ENCODE measurements around the gene FRYL. TPM values are rescaled to one million over a fixed set of nuclear protein-coding genes. Genes with fewer than 3 reads are reported as not detected.

The FRYL gene
- total RNA-seq, 1 experiment from 2014 or later = 31.4 TPM

DNA sequence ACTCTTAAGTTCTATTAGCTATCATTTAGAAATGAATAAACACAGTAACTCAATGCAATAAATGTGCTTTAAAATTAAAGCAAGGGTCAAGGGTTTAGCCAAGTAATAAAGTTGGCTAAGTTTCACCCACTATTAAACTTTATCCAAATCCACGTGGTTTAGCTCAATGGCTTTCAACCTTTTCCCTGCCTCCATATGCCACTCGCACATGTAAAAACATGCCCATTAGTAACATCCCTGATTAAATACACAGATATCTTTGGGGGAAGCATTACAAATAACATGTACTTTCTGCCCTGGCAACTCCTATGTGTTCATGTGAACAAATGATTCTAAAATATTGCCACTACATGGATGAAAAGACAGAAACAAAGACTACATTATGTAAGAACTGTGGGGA, 159.2 kb downstream of the FRYL start:
- DNase-seq (ENCODE audit: low read depth) = no peak

DNA sequence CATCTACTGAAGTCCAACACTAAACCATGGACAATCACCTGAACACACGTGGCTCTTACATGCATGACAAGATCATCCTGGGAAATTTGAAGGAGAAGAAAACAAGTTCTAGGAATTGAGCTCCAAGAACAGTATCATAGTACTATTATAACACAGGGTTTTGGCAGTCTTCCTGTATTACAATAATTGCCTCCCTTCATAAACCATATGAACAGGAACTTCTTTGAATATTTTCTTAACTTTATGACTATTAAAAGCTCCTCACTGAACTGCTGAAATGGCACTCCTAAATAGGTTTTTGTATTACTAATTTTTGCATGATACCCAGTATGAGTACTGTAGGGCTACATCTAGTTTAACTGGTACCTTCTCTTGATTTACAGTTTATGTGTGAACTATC, 160.0 kb downstream of the FRYL start:
- no peak for DNase-seq (ENCODE audit: low read depth)

DNA sequence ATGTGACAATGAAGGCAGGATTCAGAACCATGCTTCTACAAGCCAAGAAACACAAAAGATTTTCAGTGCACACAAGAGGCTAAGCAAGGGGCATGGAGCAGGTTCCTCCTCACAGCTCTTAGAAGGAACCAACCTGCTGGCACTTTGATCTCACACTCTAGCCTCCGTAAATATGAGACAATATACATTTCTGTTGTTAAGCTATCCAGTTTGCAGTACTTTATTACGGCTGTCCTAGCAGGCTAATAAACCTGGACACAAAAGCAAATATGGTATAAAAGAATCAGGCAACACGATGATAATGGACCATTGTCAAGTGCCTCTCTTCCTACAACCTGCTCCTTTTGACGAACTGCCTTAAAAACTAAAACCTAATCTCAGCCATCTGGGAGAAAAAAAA, 175.6 kb downstream of the FRYL start:
- no peak for DNase-seq (ENCODE audit: low read depth)

DNA sequence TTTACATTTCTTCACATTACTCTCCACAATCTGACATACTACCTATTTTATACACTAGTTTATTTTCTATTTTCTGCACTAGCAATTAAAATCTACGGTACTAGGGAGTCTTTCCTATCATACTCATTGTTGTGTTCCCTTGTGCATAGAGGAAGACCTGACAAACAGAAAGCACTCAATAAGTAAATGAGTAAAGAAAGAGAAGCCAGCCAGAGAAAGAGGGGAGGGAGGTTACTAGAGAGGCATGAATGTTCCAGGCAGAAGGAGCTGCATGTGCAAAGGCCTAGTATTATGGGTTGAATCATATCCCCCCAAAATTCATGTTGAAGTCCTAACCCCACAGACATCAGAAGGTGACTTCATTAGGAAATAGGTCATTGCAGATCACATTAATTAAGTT, 176.0 kb downstream of the FRYL start:
- no peak for DNase-seq (ENCODE audit: low read depth)

DNA sequence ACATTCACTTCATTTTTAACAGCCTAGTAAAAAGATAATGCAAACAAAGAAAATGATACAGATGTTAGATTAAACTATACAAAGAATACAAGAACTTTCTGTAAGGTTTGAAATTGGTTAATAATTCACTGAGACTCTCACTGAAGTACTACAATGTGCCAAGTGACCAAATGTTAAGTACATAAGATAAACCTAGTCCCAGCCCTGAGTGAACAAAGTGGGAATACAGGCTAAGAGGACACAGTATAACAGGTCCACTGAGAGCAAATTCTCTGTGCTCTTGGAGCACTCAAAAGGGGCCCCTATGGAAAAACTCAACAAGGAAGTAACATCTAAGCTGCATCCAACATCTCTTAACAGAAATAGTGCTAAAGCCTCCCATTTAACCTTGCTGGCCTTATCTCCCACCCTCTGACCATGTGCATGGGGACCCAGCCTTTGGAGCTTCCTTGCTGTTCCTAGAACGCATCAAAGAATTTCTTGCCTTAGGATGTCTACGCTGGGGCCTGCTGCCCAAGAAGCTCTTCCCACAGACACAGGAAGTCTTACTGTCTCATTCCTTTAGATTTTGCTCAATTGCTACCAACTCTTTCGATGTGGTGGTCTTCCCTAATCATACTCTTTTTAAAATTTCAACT, 176.6 kb downstream of the FRYL start:
- DNase-seq (ENCODE audit: low read depth) = no peak

DNA sequence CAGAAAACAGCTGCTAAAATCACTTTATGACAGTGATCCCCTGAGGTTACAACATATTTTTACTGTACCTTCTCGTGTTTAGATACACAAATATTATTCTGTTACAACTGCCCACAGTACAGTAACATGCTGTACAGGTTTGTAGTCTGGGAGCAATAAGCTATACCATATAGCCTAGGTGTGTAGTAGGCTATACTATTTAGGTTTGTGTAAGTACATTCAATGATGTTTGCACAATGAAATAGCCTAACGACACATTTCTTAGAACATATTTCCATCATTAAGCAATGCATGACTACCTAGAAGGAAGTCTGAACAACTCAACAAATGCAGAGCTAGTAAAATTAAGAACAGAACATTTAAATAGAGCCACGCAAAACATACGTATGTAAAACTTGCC, 177.3 kb downstream of the FRYL start:
- no peak for DNase-seq (ENCODE audit: low read depth)

DNA sequence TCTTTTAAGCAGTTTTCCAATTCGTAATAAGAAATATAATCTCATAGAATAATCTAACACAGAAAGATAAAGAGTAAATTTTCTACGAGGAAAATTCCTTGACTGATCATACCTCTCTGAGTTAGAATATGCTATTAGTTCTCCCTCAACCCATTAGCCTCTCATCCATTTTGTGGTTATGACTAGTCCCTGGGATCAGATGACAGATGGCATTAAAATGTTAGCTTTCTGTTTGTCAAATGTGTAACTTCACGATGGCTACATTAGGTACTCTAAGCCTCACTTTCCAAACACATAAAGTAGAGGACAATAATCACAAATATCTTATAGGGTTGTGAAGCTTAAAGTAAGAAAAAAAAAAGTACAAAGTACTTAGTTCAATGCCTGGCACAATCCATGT, 177.9 kb downstream of the FRYL start:
- peak; percentile 67 for DNase-seq (ENCODE audit: low read depth)

DNA sequence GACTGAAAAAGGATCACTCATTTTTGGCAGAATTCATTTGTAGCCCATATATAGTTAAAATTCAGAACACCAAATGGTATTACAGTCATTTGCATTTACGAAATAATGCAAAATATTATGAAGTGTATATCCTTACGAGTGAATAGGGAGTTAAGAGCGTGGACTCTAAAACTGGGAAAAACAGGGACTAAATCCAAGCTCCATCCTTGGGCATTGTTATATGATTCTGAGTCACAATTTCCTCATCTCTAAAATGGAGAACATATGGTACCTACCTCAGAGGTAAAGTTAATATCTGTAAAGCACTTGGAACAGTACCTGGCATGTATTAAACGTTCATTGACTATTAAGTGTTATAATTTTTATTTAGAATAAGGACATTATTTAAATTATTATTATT, 183.7 kb downstream of the FRYL start:
- no peak for DNase-seq (ENCODE audit: low read depth)

DNA sequence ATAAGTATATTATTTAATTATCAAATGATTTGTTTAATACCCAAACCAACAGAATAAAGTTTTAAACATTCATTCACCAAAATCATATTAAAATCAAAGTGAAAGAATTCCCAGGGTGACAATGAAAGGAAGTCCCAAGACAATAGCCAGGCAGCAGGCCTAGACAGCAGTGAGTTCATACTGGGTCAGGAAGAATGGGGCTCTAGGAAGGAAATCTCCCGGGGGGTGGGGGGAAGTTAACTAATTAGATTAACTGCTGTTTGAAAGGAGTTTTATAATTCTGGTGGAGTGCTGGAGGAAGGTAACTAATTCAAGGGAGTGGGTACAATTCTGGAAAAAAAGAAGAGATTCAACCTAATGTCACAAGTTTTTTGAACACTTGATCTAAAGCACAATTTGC, 185.9 kb downstream of the FRYL start:
- DNase-seq (ENCODE audit: low read depth) = no peak

DNA sequence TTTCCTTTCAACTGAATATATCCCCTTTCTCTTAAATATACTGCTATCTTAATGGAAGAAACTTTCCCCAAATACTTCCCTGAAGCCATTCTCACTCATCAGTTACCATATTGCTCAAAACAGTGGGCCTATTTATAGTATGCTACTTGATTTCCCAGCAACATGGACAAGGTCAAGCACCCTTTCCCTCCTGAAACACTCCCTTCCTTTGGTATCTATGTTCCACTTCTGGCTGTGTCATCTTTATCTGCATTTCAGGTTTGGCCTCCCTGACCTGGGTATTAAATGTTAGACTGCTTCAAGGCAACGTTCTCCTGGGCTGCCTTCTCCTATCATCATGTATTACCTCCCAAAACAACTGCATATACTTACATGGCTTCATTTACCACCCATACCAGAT, 188.7 kb downstream of the FRYL start:
- no peak for DNase-seq (ENCODE audit: low read depth)

DNA sequence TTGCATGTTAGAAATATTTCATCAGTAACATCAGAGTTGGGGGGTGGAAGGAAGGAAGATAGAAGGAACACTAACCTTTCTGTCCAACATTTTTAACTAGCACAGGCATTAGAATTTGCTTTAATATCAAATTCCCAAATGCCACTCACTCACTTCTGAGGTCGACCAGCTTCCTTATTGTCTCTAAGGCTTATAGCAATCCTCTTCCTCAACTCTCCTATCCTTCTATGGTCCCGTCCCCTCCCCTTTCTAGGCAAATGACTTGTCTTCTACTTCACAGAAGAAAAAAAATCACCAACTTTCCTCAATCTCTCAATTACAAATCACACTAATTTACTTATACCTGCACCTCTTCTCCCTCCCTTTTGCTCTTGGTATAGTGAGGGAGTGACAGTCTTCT, 189.2 kb downstream of the FRYL start:
- DNase-seq (ENCODE audit: low read depth) = no peak

DNA sequence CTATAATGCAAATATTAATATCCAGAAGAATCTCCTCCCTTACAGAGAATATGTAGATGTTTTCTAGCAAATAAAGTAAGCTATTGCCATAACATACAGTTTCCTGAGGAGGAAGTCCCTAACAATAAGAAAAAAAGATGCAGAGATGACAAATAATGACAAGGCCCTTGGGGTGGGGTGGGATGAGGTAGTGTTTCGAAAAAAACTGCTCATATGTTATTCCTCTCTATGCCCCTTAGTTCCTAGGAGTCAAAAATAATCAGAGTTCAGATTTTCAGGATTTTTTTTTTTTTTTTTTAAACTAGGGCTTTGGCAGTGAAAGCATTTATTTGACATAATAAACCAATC, 191.0 kb downstream of the FRYL start:
- DNase-seq (ENCODE audit: low read depth) = no peak

DNA sequence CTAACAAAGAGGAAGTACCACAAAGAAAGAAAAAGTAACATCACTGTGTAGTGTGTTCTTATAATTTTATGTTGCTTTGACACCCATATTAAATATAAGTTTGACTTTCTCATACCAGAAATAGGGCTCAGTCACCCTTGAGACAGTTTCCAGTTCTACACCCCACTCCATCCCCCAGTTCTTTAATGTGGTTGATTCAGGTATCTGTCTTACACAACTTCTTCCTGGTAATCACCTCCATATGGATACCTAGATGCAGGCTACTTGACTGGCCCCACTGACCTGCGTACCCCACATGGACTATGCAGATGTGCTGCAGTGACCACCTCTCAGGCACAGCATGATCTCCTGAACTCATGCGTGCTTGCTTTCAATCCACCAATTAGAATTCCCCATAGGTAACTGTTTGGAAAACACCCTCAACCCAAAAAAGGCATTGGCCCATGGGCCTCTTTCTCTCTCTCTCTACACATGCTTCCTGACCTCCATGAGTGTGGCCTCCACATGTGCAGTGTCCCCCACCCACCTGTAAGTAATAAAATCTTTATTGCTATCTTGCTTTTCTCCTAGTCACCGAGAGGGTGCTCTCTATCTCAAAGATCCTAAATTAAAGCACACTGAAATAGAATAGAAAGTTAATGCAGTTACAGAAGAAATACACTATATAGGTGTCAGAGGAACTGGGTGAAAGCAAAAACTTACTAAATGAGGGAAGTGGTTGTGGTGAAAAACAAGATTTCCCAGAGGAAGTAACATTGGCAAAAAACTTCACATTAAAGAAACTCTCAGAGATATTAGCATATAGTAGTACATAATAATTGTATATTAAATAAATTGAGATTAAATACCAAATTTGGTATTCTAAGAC, 191.6 kb downstream of the FRYL start:
- DNase-seq (ENCODE audit: low read depth) = no peak

DNA sequence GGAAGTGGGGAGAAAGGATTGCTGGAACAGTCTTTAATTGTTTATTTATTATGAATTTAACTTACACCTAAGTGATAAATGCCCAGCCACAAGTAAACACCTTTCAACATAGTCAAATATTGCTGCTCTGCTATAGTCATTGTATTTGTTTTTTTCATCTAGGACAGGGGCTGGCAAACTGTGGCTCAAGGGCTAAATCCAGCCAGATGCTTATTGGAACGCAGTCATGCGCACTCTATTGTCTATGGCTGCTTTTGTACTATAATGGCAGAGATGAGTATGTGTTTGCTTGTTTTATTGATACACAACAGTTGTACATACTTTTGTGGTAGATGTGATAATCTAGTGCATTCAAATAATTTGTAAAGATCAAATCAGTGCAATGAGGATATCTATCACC, 194.7 kb downstream of the FRYL start:
- DNase-seq (ENCODE audit: low read depth) = no peak

DNA sequence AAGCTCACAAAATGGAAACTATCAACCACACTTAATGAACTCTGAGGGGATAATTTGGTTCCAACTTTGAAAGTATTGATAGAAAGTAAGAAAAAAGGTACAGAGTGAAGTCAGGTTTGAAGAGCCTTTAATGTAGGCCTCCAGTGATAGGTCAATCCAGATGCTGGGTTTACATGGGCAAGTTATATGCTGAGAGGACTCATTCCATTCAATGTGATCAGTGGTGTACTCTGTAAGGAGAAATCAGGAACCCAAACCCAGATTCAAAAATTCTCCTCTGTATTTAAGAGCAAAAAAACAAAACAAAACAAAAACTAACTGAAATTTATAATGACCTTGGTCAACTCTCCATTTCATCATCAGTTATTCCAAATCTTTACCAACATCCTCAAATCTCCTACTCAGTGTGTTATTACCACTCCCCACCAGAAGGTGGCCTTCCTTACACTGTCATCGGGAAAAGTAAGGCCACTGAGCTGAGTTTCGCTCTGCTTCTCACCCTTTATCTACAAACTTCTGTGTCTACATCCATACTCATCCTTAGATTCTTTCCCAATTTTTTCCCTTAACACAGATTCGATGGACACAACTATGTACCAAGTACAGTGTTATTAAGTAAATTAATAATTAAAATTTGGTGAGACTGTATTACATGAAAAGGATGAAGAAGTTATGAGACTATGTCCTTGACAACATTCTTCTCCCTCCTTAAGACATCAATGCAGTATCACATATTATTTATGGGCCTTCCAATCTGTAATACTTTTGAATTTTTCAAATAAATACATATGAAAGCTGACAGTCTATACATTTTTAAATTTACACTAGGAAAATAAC, 201.7 kb downstream of the FRYL start:
- DNase-seq (ENCODE audit: low read depth) = peak; percentile 59

DNA sequence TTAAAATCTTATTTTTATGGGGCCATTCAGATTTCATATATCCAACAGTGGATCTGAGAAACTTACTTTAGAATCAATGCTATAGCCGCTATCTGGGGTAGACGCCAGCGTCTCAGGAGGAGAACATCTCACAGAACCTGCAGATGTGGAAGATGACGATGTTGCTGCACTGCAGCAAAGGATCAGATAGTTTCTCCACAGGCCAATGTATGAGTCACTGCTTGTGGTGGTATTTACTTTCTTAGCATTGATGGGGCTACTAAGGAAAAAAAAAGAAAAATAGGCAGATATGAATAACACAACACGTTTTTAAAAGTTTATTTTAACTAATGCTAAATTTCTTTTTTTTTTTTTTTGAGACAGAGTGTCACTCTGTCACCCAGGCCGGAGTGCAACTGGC, 204.1 kb downstream of the FRYL start:
- no peak for DNase-seq (ENCODE audit: low read depth)

DNA sequence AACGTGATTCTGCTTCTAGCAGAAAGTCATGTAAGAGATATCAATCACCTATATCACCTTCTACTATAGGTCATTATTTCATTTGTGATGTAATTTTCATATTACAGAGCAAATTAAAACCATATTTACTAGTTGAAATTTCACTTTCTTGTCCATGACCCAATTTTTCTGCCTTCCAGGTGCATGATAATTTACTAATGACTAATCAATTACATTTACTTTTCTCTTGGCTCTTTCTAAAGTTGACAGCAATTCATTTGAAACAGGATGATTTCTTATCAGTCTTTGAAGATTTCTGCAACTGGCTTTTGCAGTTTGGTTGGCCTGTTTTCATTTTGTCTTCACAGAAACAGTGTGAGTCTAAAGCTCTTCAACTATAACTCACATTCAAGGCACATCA, 208.6 kb downstream of the FRYL start:
- DNase-seq (ENCODE audit: low read depth) = no peak

DNA sequence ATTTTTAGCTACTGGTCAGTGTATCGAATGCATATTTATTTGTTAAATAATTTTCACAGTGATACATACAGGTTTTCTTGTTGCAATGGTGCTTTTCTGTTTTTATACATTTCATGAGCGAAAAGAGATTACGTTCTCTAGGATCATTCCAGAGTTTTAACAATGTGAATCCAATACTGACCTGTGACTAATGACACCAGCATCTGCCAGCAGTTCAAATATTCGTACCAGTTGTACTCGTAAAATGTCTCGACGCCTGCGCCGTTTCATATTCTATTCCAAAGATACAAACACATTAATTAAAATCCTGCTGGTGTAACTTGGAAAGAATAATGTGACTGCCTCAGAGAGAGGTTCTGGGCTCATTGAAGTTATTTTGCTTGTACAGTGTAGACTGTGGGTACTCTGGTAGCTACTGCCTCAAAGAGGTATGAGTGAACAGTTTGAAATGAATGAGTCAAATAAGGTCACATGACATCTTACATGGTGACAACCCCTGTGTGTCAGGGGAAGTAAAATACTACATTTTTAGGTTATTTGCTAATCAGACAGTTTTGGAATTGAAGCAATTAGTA, 209.3 kb downstream of the FRYL start:
- DNase-seq (ENCODE audit: low read depth) = no peak

DNA sequence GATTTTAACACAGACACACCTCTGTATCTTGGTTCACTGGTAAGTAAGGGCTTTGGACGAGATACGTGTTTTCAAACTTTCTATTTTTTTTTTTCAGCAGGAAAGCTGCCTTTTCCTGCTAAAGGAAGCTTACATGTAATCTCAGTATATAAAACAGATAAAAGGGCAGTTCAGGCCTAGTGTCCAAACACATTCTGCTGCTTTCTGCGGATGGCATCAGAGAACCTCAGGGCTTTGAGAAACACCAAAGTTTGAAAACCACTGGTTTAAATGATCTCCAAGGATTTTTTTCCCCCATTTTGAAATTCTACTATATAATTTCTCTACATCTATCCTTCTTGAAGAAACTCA, 214.1 kb downstream of the FRYL start:
- DNase-seq (ENCODE audit: low read depth) = no peak

DNA sequence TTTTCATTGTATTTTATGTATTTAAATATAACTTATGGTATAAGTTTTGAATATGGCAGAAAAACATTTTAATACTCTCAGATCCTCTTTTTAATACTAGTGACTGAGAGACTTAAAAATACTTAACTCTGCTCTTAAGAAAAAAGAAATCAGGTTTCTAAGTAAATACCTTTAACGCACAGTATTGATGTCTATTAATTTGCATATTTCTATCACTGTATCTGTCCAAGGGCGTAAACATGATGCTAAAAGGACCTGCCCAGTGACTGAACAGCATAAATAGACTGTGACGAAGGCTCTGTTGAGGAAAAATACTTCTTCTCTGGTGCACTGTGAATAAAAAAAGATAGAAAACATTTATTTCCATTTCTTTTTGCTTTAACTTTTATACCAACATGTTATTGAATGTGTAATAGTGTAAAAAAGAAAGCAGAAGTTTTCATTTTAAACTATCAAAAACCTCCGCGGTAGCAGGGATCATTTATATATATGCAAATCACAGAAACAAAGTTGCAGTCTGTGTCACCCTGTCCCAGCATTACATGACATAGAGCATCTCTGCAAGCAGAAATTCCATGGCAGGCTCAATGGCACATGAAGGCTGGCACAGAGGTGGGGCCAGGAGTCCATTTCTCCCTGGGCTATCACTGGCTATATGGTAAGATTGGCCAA, 214.6 kb downstream of the FRYL start:
- no peak for DNase-seq (ENCODE audit: low read depth)

DNA sequence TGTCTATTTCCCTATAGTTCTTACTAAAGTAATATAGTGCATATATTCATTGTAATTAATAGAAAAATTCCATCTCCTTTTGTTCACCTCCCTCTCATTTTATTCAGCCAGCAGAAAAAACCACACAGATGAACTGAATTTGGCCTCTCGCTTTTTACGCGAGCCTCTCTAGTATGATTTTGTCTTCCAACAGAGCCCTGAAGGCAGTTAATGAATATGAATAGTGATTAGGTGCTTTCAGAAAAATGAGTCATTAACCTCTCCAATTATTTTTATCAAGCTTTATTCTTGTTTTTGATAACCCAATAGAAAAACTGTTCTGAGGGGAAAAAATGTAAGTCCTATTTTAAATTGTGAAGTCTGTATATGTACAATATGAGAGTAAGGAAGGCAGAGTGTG, 215.9 kb downstream of the FRYL start:
- no peak for DNase-seq (ENCODE audit: low read depth)

DNA sequence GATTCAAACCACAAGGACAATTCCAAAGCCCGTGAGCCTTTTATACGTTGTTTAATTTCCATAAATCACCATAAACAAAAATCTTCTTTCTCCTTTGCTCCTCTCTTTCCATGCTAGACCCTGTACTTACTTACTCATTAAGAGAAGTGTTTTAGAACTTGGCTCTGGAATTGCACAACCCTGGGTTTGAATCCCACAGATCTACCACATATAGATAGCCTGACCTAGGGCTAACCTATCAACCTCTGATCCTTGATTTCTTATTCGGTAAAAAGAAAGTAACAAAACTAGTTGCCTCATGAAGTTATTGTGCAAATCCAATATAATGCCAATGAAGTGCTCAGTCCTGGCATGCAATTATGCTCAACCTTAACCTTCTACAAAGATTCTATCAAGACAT, 221.3 kb downstream of the FRYL start:
- DNase-seq (ENCODE audit: low read depth) = no peak

Data from Daoy (cell line).